K562 (cell line): ENCODE data around the gene INCENP. TPM values are rescaled to one million over a fixed set of nuclear protein-coding genes. Genes with fewer than 3 reads are reported as not detected.

ENCODE experiments used
- ATAC-seq: fragments of 200-7000 bp; cut with Tn5 transposase; 3 replicates; pipeline ENCODE4 v1.9.1; 2020; ENCODE audit warnings: moderate library complexity
- BruUV-seq: library from RNA; stranded (reverse); fragments of 400-500 nt; replicated peaks from 2 replicates; lab custom pipeline; 2021; lab: Mats Ljungman, UMichigan
- CTCF ChIA-PET: fragments of 300-600 bp; formaldehyde crosslinking; extraction: SDS; loops from one replicate; lab custom pipeline; 2021; ENCODE audit warnings: low intra/inter-chr PET ratio; lab: Yijun Ruan, JAX
- POLR2A ChIA-PET: fragments of 300-600, 350-650 bp; sonication (Branson Sonifier 250); formaldehyde crosslinking; extraction: SDS; loops from one replicate; lab custom pipeline; 2021; ENCODE audit warnings: antibody characterized with exemption, inconsistent platforms; lab: Yijun Ruan, JAX
- DNase-seq, 4 experiments: peaks; one replicate each; pipeline versions ENCODE4 v3.0.0 to v3.0.0-alpha.2; 2011 to 2018; ENCODE audit warnings: low spot score in 3 of 4, mixed read lengths in 3 of 4; ENCODE audit errors: extremely low read depth in 1 of 4
- FAIRE-seq: peaks from 2 replicates; lab custom pipeline; 2011; peaks lifted over from hg19 to GRCh38; lab: Jason Lieb, UNC
- H2AFZ ChIP-seq: 2 replicates; pipeline ENCODE4 v1.6.0; 2011; ENCODE audit warnings: low read depth, low read length, control low read depth, inconsistent platforms
- H3K27ac ChIP-seq: fragments of 200-600 bp; 3 replicates; pipeline ENCODE4 v1.8.0; 2011; ENCODE audit warnings: low read depth, mild to moderate bottlenecking, control low read depth, inconsistent platforms, low read length, moderate library complexity, mixed read lengths; ENCODE audit errors: extremely low read depth
- H3K27me3 ChIP-seq, 2 experiments: fragments of 300-600 bp in 1 of 2; 2 replicates in 1 of 2; 3 replicates in 1 of 2; pipeline versions ENCODE4 v1.6.0 to v1.8.0; 2011; ENCODE audit warnings: inconsistent platforms in 2 of 2, low read length in 2 of 2, mild to moderate bottlenecking in 1 of 2, mixed read lengths in 1 of 2, moderate library complexity in 1 of 2; ENCODE audit not compliant: control insufficient read depth in 2 of 2, insufficient read depth in 2 of 2
- H3K36me3 ChIP-seq: fragments of 300-600 bp; 3 replicates; pipeline ENCODE4 v1.8.0; 2011; ENCODE audit warnings: mild to moderate bottlenecking, low read length, inconsistent platforms; ENCODE audit not compliant: control insufficient read depth, insufficient read depth
- H3K4me1 ChIP-seq, 2 experiments: fragments of 200-600 bp in 1 of 2; replicated peaks in 1 of 2; 2 replicates in 1 of 2; 3 replicates in 1 of 2; pipeline versions ENCODE4 v1.5.1 to v1.8.0; 2011; ENCODE audit warnings: inconsistent platforms in 2 of 2, low read length in 2 of 2, mild to moderate bottlenecking in 1 of 2, mixed read lengths in 1 of 2, moderate library complexity in 1 of 2; ENCODE audit not compliant: control insufficient read depth in 2 of 2, insufficient read depth in 2 of 2
- H3K4me2 ChIP-seq: 2 replicates; pipeline ENCODE4 v1.6.1; 2011; ENCODE audit warnings: low read length, control low read depth, inconsistent platforms, mixed read lengths; ENCODE audit not compliant: insufficient read depth
- H3K4me3 ChIP-seq: fragments of 200-600 bp; sonication (generic), shearing (Covaris generic); 2 replicates; pipeline ENCODE4 v1.5.1; 2016; ENCODE audit warnings: control low read depth, inconsistent platforms
- H3K79me2 ChIP-seq: fragments of 200-600 bp; 3 replicates; pipeline ENCODE4 v1.8.0; 2011; ENCODE audit warnings: low read length, inconsistent platforms; ENCODE audit not compliant: control insufficient read depth, insufficient read depth
- H3K9ac ChIP-seq, 2 experiments: 2 replicates each; pipeline versions ENCODE4 v1.6.0 to v1.6.1; 2011; ENCODE audit warnings: low read depth in 2 of 2, low read length in 2 of 2, control low read depth in 1 of 2, inconsistent platforms in 1 of 2, mild to moderate bottlenecking in 1 of 2, mixed read lengths in 1 of 2; ENCODE audit not compliant: insufficient read depth in 1 of 2
- H3K9me1 ChIP-seq: one replicate; pipeline ENCODE4 v1.6.0; 2011; ENCODE audit warnings: inconsistent platforms, mild to moderate bottlenecking, low read length, moderate library complexity; ENCODE audit not compliant: control insufficient read depth, insufficient read depth
- H3K9me3 ChIP-seq: replicated peaks from 2 replicates; pipeline ENCODE4 v1.5.1; 2011; ENCODE audit warnings: low read depth, low read length, inconsistent platforms; ENCODE audit not compliant: control insufficient read depth, insufficient read depth
- H4K20me1 ChIP-seq: replicated peaks from 2 replicates; pipeline ENCODE4 v1.6.1; 2011; ENCODE audit warnings: low read length, inconsistent platforms, mixed read lengths; ENCODE audit not compliant: control insufficient read depth, insufficient read depth
- ARHGAP35 ChIP-seq: fragments of 450-650 bp; IDR thresholded peaks from 2 replicates; pipeline ENCODE4 v1.6.1; 2018; ENCODE audit not compliant: partially characterized antibody
- HSF4 ChIP-seq: fragments of 250-450 bp; sonication (Bioruptor Pico); IDR thresholded peaks from 2 replicates; pipeline ENCODE4 v2.1.2; 2022; ENCODE audit warnings: mild to moderate bottlenecking, moderate library complexity, borderline replicate concordance
- JUN ChIP-seq, 2 experiments: sonication (generic) in 1 of 2; formaldehyde crosslinking in 1 of 2; IDR thresholded peaks; 2 replicates each; pipeline versions ENCODE4 v1.6.1 to v1.8.0; 2012 to 2022; ENCODE audit warnings: borderline replicate concordance in 2 of 2, mild to moderate bottlenecking in 2 of 2, improper control_type of control experiment in 1 of 2, low read depth in 1 of 2, low read length in 1 of 2, missing genetic modification reagents in 1 of 2
- MCM2 ChIP-seq: fragments of 450-650 bp; IDR thresholded peaks from 2 replicates; pipeline ENCODE4 v1.6.1; 2017; ENCODE audit warnings: low read depth, mild to moderate bottlenecking
- MTF1 ChIP-seq: fragments of 250-450 bp; sonication (Bioruptor Pico); IDR thresholded peaks from 2 replicates; pipeline ENCODE4 v1.9.0; 2021; ENCODE audit warnings: moderate library complexity, mild to moderate bottlenecking, inconsistent platforms, borderline replicate concordance
- NR1H2 ChIP-seq: sonication (generic); formaldehyde crosslinking; IDR thresholded peaks from 2 replicates; pipeline ENCODE4 v1.4.0; 2020; ENCODE audit warnings: mild to moderate bottlenecking, missing genetic modification reagents
- RBFOX2 ChIP-seq: fragments of 200-400 bp; formaldehyde crosslinking; IDR thresholded peaks from 2 replicates; pipeline ENCODE4 v1.6.1; 2017; ENCODE audit warnings: low read depth, mild to moderate bottlenecking, low read length, moderate library complexity
- RBM22 ChIP-seq: fragments of 200-400 bp; formaldehyde crosslinking; IDR thresholded peaks from 2 replicates; pipeline ENCODE4 v1.6.1; 2018; ENCODE audit warnings: low read length, low read depth; ENCODE audit not compliant: poor library complexity, severe bottlenecking
- TAF9B ChIP-seq: fragments of 450-650 bp; IDR thresholded peaks from 2 replicates; pipeline ENCODE4 v1.6.1; 2018; ENCODE audit warnings: mild to moderate bottlenecking; ENCODE audit not compliant: partially characterized antibody
- ZNF174 ChIP-seq: fragments of 250-450 bp; sonication (Bioruptor Pico); IDR thresholded peaks from 2 replicates; pipeline ENCODE4 v1.4.0; 2020; ENCODE audit warnings: mild to moderate bottlenecking
- ZNF184 ChIP-seq: sonication (generic); formaldehyde crosslinking; IDR thresholded peaks from 2 replicates; pipeline ENCODE4 v1.5.0; 2020; ENCODE audit warnings: missing genetic modification reagents
- ZNF41 ChIP-seq: fragments of 250-450 bp; sonication (Bioruptor Pico); conservative IDR thresholded peaks from 2 replicates; pipeline ENCODE4 v1.4.0; 2020; ENCODE audit warnings: mild to moderate bottlenecking
- ZNF668 ChIP-seq: fragments of 250-450 bp; sonication (Bioruptor Pico); IDR thresholded peaks from 2 replicates; pipeline ENCODE4 v1.8.0; 2022; ENCODE audit warnings: mild to moderate bottlenecking, inconsistent platforms
- WGBS: fragments of 100-300 bp; shearing (Covaris generic); methylation state at CpG from one replicate; pipeline ENCODE4 v1.1.6; 2016; ENCODE audit warnings: low coverage, mixed read lengths; ENCODE audit not compliant: insufficient coverage; ENCODE audit errors: missing lambda C conversion rate; 5-methylcytosine and 5-hydroxymethylcytosine counted together
- in situ Hi-C: fragments of 300-500 bp; cut with MboI; formaldehyde crosslinking; loops from 4 replicates; pipeline ENCODE4 v1.15.0; 2018; ENCODE audit warnings: inconsistent platforms, mixed read lengths
- intact Hi-C: fragments of 100-400 bp; cut with micrococcal nuclease; formaldehyde crosslinking; loops from 2 replicates; pipeline ENCODE4 v1.14.2; 2022
- polyA plus RNA-seq, 8 experiments: library from polyadenylated mRNA; depleted of rRNA in 4 of 8; stranded (reverse) in 5 of 8; unstranded in 3 of 8; fragments of >200 nt; fragmentation: Nextera tagmentation in 2 of 8; fragmentation: Illumina TruSeq in 1 of 8; extraction: Ambion mirVana in 2 of 8; extraction: Trizol in 1 of 8; gene quantifications; 2 replicates each; pipeline versions ENCODE4 v1.2.1 to v1.2.3, GENCODE V29; 2011 to 2014; ENCODE audit warnings: inconsistent platforms in 1 of 8, missing spikeins in 1 of 8
- total RNA-seq, 7 experiments: library from RNA; depleted of rRNA in 6 of 7; stranded (reverse); fragments of >200 nt in 6 of 7; fragmentation: Illumina TruSeq in 2 of 7; extraction: Trizol in 2 of 7; gene quantifications; 2 replicates each; pipeline versions ENCODE4 v1.2.1 to v1.2.3, GENCODE V29; 2011 to 2021; ENCODE audit warnings: low replicate concordance in 1 of 7
- TF ChIP-seq, protein P1 (sequence below): sonication (generic); formaldehyde crosslinking; IDR thresholded peaks from 2 replicates; pipeline ENCODE4 v1.8.0; 2022; ENCODE audit warnings: mild to moderate bottlenecking, missing genetic modification reagents, borderline replicate concordance
- TF ChIP-seq, protein P2 (sequence below): fragments of 250-450 bp; sonication (Bioruptor Pico); IDR thresholded peaks from 2 replicates; pipeline ENCODE4 v1.8.0; 2021; ENCODE audit warnings: mild to moderate bottlenecking, moderate library complexity
- TF ChIP-seq, protein P3 (sequence below): sonication (generic); formaldehyde crosslinking; IDR thresholded peaks from 2 replicates; pipeline ENCODE4 v1.5.0; 2020; ENCODE audit warnings: missing genetic modification reagents

The INCENP gene
- total and polyA plus RNA-seq, 9 of the 15 experiments (the other 6 are each of a cell fraction or from before 2014, with no cell fraction given) = 1.1 to 97.9 (median 28.2) TPM

DNA sequence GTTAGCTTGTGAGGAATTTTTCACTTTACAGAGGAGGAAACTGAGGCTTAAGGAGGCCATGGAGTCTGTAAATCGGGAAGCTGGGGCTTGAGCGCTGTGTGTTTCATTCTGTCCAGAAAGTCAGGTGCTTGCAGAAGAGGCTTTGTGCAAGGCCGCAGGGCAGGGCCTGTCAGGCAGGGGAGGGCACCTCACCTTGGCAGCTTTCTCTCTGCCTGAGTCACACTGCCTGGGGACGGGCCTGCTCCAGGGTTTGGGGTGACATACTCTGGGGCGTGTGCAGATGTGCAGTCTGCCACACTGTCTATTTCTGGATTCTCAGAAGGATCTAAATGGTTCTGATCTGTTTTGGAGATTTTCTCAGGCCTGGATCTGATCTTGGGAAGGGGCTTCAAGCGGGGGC, 8.4 kb downstream of the INCENP start:
- FAIRE-seq (no peak), DNase-seq (no peak), ATAC-seq (no peak)
- Histone ChIP-seq H3K9me1 (no peaks in the 10 kb centered on the region), H2AFZ (no peak overlapping the region), H3K79me2 (peaks cover 85% of the 10 kb centered on the region), H3K9me3 (no peaks in the 10 kb centered on the region), H3K27ac (no peak overlapping the region), H3K27me3 (no peaks in the 10 kb centered on the region), H3K4me1 (peaks cover 3 to 11% of the 10 kb centered on the region in 2 experiments; a peak in 4 of 5 replicates), H3K36me3 (peaks cover 88% of the 10 kb centered on the region; the same call in 2 of the 3 replicates), H3K4me2 (no peak overlapping the region), H3K9ac (peak overlapping the region in 1 of 2 experiments; percentile 4; a peak in 2 of 4 replicates), H4K20me1 (peaks cover 22% of the 10 kb centered on the region), H3K4me3 (no peak overlapping the region)
- no TSS peak for BruUV-seq
- in situ Hi-C loops = no loop called here
- intact Hi-C loops = no loop called here
- TF ChIP-seq MCM2 (no peak), ZNF184 (CRISPR knock-in tag) (no peak), MTF1 (CRISPR knock-in tag) (no peak), TAF9B (no peak), ZNF174 (CRISPR knock-in tag) (no peak), ARHGAP35 (no peak), JUN (IDR thresholded peaks at IDR 0.05; ENCODE audit: borderline replicate concordance, low read depth, low read length) (no peak), JUN (CRISPR knock-in tag; IDR thresholded peaks at IDR 0.05; ENCODE audit: borderline replicate concordance) (no peak), NR1H2 (CRISPR knock-in tag) (no peak), RBM22 (no peak), ZNF668 (no peak), HSF4 (CRISPR knock-in tag) (no peak), ZNF41 (CRISPR knock-in tag) (no peak), RBFOX2 (no peak)
- TF ChIP-seq, protein P1, sequence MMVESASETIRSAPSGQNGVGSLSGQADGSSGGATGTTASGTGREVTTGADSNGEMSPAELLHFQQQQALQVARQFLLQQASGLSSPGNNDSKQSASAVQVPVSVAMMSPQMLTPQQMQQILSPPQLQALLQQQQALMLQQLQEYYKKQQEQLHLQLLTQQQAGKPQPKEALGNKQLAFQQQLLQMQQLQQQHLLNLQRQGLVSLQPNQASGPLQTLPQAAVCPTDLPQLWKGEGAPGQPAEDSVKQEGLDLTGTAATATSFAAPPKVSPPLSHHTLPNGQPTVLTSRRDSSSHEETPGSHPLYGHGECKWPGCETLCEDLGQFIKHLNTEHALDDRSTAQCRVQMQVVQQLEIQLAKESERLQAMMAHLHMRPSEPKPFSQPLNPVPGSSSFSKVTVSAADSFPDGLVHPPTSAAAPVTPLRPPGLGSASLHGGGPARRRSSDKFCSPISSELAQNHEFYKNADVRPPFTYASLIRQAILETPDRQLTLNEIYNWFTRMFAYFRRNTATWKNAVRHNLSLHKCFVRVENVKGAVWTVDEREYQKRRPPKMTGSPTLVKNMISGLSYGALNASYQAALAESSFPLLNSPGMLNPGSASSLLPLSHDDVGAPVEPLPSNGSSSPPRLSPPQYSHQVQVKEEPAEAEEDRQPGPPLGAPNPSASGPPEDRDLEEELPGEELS (CRISPR knock-in tag) = no peak
- TF ChIP-seq, protein P2, sequence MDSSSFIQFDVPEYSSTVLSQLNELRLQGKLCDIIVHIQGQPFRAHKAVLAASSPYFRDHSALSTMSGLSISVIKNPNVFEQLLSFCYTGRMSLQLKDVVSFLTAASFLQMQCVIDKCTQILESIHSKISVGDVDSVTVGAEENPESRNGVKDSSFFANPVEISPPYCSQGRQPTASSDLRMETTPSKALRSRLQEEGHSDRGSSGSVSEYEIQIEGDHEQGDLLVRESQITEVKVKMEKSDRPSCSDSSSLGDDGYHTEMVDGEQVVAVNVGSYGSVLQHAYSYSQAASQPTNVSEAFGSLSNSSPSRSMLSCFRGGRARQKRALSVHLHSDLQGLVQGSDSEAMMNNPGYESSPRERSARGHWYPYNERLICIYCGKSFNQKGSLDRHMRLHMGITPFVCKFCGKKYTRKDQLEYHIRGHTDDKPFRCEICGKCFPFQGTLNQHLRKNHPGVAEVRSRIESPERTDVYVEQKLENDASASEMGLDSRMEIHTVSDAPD (CRISPR knock-in tag) = no peak
- TF ChIP-seq, protein P3, sequence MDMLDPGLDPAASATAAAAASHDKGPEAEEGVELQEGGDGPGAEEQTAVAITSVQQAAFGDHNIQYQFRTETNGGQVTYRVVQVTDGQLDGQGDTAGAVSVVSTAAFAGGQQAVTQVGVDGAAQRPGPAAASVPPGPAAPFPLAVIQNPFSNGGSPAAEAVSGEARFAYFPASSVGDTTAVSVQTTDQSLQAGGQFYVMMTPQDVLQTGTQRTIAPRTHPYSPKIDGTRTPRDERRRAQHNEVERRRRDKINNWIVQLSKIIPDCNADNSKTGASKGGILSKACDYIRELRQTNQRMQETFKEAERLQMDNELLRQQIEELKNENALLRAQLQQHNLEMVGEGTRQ (CRISPR knock-in tag) = no peak
- ChIA-PET CTCF (no interaction called here), POLR2A (interaction anchor here (0.5 to 2.0 kb wide), 9 partner anchors 8 to 353 kb away, joined by 3 to 7 read pairs (median 4); partner anchors contain the start of gene INCENP)
- WGBS = 83% methylated on average over 6 of the region's 6 CpGs
